ENCODE data around the gene TMC8.
"Not testable (repeated sequence)": the region's sequence is repeated elsewhere in the genome, so short reads cannot be mapped to it uniquely, and the experiment has no call there.

The TMC8 gene

GRCh38 chr17:78135858-78136500 is 5.4 kb downstream of the TMC8 start:
- Mint-ChIP-seq H3K4me3 (peak overlapping the region in 1 of 2 donors; percentile 31), H3K27ac (peak overlapping the region in 1 of 2 donors; percentile 77), H3K27me3 (no peaks in the 10 kb centered on the region), H3K4me1 (peaks cover 85% of the 10 kb centered on the region), H3K9me3 (no peaks in the 10 kb centered on the region)
- ATAC-seq: no peak
- no peak for DNase-seq

GRCh38 chr17:78137392-78138203 is 7.0 kb downstream of the TMC8 start:
- Mint-ChIP-seq H3K9me3 (no peaks in the 10 kb centered on the region), H3K27ac (peak overlapping the region in 1 of 2 donors; percentile 94), H3K4me3 (peak overlapping the region in 1 of 2 donors; percentile 54), H3K4me1 (peaks cover 97% of the 10 kb centered on the region), H3K27me3 (no peaks in the 10 kb centered on the region)
- DNase-seq (peak in 1 of 2 donors; percentile 46), ATAC-seq (peak; percentile 14)

DNA sequence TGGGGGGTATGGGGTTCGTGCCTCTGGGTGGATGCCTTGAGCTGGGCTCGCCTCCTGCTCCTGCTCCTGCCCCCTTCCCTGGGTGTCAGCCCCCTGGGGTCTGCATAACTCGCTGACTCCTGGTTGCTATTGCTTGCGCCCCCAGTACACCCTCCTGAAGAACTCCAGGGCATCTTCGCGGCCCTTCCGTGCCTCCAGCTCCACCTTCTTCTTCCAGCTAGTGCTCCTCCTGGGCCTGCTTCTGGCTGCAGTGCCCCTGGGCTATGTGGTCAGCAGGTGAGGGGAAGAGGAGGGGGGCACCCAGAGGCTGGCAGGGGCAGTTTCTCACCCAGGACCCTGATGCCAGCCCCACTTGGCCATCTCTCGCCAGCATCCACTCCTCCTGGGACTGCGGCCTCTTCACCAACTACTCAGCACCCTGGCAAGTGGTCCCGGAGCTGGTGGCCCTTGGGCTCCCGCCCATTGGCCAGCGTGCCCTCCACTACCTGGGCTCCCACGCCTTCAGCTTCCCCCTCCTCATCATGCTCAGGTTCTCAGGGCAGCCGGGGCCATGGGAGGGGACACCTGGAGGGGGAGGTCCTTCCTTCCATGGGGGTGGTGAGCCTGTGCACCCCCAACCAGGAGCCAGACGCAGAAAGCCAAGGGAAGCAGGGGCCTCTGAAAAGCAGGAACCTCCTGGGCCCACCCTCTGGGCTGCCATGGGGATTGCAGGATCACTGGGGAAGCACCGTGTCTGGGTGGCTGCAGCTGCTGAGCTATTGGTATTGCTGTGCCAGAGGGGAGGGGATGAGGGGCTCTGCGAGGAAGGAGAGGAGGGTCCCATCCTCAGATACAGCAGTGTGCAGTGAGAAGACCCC is 7.9 kb downstream of the TMC8 start:
- peaks cover 97% of the 10 kb centered on the region for H3K4me1 Mint-ChIP-seq
- peak in 1 of 2 donors; percentile 24 for DNase-seq
- no peaks in the 10 kb centered on the region for H3K9me3 Mint-ChIP-seq
- peak overlapping the region; percentile 31 to 54 for H3K4me3 Mint-ChIP-seq
- ATAC-seq: no peak
- H3K27ac Mint-ChIP-seq: peak overlapping the region in 1 of 2 donors; percentile 94
- no peaks in the 10 kb centered on the region for H3K27me3 Mint-ChIP-seq

- not testable (repeated sequence) for ATAC-seq, H3K27me3 Mint-ChIP-seq, H3K9me3 Mint-ChIP-seq, DNase-seq
- Mint-ChIP-seq H3K4me3 (peak overlapping the region in 1 of 2 donors; percentile 38), H3K27ac (peak overlapping the region in 1 of 2 donors; percentile 74), H3K4me1 (peaks cover 97% of the 10 kb centered on the region)
These were observed 9.2 kb downstream of the TMC8 start for GRCh38 chr17:78139861-78140168.

DNA sequence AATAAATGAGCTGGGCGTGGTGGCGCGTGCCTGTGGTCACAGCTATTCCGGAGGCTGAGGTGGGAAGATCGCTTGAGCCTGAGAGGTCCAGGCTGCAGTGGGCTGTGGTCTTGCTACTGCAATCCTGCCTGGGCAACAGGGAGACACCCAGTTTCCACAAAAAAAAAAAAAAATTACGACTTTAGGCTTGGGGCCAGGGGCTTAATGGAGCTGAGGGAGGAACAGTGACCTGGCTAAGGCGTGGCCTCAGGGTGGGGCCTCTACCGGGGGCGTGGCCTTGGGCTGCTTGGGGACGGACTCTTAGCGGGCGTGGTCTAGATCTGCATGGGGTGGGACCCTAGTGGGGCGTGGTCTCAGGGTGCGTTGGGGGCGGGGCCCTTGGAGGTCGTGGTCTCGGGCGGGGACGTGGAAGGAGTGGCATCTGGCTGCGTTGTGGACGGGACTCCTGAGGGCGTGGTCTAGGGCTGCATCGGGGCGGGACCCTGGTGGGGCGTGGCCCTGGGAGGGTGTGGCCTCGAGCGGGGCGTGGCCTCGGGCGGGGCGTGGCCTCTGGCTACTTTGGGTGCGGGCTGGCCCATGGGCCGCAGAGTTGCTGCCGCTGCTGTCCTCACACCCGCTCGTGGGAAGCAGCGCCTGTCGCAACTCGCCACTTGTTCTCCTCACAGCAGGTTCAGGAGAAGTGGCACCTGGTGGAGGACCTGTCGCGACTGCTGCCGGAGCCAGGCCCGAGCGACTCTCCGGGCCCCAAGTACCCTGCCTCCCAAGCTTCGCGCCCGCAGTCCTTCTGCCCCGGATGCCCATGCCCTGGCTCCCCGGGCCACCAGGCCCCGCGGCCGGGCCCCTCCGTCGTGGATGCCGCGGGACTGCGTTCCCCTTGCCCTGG is 9.8 kb downstream of the TMC8 start:
- peak; percentile 98 to 100 for DNase-seq
- Mint-ChIP-seq H3K9me3 (no peaks in the 10 kb centered on the region), H3K4me1 (peaks cover 92% of the 10 kb centered on the region), H3K4me3 (peak overlapping the region; percentile 30 to 38), H3K27me3 (no peaks in the 10 kb centered on the region), H3K27ac (peak overlapping the region in 1 of 2 donors; percentile 35)
- ATAC-seq: peak; percentile 89

DNA sequence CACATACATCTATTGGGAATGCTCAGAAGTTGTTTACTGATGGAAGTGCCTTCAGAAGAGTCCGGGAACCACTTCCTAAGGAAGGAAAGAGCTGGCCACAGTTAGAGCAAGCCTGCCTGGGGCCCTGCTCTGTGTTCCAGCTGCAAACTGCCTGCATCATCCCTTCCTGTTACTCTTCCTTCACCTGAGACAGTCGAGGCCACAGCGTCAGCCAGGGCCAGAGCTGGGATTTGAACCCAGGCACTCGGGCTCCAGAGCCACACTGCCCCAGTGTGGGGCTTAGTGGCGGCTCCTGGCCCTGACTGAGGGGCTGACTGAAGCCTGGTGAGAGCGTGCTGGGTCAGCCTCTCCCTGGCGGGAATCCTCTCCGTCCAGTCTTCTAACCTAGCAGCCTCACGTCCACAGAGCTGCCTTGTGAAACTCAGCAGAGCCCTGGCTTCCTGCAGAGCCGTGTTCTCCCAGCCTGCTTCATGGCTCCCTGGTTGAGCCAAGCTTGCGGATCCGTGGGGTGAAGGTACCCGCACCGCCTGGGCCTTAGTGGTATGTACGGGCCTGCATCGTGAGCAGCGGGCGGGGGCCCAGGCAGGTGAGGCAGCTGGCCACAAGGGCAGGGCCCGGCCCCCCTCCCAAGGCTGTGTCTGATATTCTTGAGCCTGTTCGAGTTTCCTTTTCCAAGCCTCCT is 11.0 kb downstream of the TMC8 start:
- DNase-seq: no peak
- H3K4me1 Mint-ChIP-seq: peaks cover 81% of the 10 kb centered on the region
- H3K27ac Mint-ChIP-seq: peak overlapping the region in 1 of 2 donors; percentile 78
- no peak for ATAC-seq
- no peaks in the 10 kb centered on the region for H3K9me3 Mint-ChIP-seq
- no peak overlapping the region for H3K4me3 Mint-ChIP-seq
- no peaks in the 10 kb centered on the region for H3K27me3 Mint-ChIP-seq

DNA sequence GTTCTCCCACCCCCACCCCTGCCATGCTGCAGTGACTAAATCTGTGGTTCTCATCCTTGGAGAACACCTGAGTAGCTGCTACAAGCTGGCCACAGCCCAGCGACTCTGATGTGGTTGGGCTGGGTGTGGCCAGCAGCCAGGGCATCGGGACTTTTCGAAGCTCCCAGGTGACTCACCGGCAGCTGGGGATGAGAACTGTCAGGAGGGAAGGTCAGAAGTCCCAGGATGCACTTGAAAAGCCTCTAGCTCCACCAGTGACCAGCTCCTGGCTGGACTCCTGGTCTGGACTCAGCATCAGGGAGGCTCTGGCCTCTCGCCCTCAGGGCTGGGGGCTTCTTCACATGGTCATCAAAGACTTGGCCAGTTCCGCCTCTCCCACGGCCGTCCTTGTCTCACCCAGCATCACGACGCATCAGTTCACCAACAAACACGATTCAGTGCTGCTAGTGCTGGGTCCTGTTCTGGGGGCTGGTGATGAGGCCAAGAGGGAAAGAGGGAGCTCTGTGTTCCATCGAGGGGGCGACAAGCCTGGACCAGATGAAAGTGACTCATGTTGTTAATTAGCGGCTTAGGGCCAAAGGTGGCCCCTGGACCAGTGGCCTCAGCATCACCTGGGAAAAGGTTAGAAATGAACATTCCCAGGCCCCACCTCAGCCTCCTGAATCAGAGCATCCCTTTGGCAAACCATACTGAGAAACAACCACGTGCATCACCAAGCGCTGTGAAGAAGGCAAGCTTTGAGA is 11.7 kb downstream of the TMC8 start:
- Mint-ChIP-seq H3K9me3 (no peaks in the 10 kb centered on the region), H3K4me3 (no peak overlapping the region), H3K4me1 (peaks cover 81% of the 10 kb centered on the region), H3K27ac (peak overlapping the region in 1 of 2 donors; percentile 78), H3K27me3 (no peaks in the 10 kb centered on the region)
- no peak for DNase-seq
- no peak for ATAC-seq

DNA sequence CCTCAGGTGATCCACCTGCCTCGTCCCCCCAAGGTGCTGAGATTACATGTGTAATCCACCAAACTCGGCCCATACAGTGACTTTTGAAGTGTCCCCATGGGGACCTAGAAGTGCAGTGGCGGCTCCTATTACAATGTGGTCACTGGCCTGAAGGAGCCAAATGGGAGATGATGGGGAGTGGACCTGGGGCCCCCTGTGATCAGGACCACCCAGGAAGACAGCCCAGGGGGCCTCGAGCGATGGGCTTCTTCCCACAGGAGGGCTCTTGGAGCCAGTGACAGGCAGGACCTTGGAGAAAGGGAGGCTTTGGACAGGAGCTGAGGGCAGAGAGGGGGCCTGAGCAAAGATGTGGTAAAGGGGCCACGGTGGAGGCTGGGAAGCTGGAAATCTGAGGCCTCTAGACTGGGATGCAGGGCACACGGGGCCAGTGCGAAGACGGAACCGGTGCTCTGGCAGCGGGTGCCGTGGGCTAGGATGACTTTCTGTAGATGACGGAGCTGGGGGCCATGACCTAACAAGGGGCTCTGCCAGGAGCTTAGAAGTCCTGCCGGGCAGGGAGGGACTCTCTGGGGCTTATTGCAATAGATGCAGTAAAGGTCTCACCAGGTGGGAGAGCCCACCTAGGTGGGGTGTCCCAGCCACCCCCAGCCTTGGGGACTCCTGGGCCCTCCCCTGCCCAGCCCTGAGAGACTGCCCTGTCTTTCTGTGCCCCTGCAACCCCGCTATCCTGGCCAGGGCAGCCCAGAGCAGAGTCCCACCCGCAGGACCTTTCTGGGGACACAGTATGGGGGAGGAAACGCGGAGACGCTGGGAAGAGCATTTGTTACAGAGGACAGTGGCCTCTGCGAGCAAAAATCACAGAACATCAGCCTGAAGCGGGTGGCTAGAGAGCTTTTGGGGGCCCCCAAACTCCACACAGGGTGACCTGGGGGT is 12.9 kb downstream of the TMC8 start:
- H3K4me3 Mint-ChIP-seq: no peak overlapping the region
- H3K27me3 Mint-ChIP-seq: no peaks in the 10 kb centered on the region
- no peaks in the 10 kb centered on the region for H3K9me3 Mint-ChIP-seq
- no peak for DNase-seq
- H3K27ac Mint-ChIP-seq: peak overlapping the region; percentile 62 to 97
- peaks cover 81% of the 10 kb centered on the region for H3K4me1 Mint-ChIP-seq
- ATAC-seq: no peak

DNA sequence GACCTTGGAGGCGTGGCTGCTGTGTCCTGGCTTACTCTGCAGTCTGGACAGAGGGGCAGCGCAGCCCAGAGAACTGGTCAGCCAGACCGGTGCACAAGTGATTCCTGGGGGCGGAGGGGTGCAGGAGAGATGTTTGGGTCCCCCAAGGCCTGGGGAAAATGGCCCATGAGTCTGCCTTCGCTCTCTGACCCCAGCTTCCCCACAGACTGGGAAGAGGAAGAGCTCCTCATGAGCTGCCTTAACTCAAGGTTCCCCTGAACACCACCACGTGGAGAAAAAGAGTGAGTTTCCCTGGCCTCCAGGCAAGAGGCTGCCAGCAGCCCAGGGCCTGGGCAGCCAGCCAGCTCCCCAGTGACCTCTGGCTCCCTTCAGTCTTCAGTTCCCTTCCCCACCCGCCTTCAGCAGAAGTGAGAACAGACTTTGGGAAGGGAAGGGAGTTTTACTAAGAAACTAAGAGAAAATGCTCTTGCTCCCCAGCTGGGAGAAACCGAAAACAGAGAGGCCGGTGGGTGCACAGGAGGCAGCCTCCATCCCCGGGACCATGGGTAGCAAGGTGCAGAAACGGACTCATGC is 13.7 kb downstream of the TMC8 start:
- H3K4me1 Mint-ChIP-seq: peaks cover 78% of the 10 kb centered on the region

GRCh38 chr17:78144736-78145641 is 14.4 kb downstream of the TMC8 start:
- H3K9me3 Mint-ChIP-seq: no peaks in the 10 kb centered on the region
- ATAC-seq: no peak
- no peak for DNase-seq
- H3K4me3 Mint-ChIP-seq: no peak overlapping the region
- no peaks in the 10 kb centered on the region for H3K27me3 Mint-ChIP-seq
- H3K4me1 Mint-ChIP-seq: peaks cover 70% of the 10 kb centered on the region
- peak overlapping the region in 1 of 2 donors; percentile 71 for H3K27ac Mint-ChIP-seq

More for the DNA sequence above, 13.7 kb downstream of the TMC8 start:
- H3K27me3 Mint-ChIP-seq: no peaks in the 10 kb centered on the region
- no peaks in the 10 kb centered on the region for H3K9me3 Mint-ChIP-seq
- H3K4me3 Mint-ChIP-seq: no peak overlapping the region
- peak overlapping the region in 1 of 2 donors; percentile 71 for H3K27ac Mint-ChIP-seq
- no peak for ATAC-seq
- DNase-seq: no peak

GRCh38 chr17:78146471-78146869 is 15.9 kb downstream of the TMC8 start:
- Mint-ChIP-seq H3K27me3 (no peaks in the 10 kb centered on the region), H3K27ac (peak overlapping the region; percentile 16 to 78), H3K4me1 (peaks cover 58% of the 10 kb centered on the region), H3K9me3 (no peaks in the 10 kb centered on the region), H3K4me3 (no peak overlapping the region)
- no peak for DNase-seq
- no peak for ATAC-seq

DNA sequence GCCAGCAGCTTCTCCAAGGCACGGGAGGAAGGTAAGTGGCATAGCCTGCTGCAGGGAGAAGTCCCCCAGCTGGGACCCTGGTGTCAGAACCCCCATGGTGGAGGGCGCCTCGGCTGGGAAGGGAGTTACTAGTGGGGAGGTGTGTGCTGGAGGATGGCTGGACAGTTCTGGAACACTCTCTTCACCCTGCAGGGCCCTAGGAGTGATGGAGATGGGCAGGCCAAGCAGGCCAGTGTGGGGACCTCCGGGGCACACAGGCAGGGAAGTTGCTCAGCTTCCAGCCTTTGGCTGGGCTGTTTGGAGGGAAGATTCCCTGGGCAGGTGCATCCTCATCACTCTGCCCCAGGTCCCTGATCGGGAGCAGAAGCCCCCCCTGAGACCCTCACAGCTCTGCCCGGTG is 16.3 kb downstream of the TMC8 start:
- no peak for ATAC-seq
- Mint-ChIP-seq H3K27ac (peak overlapping the region in 1 of 2 donors; percentile 34), H3K9me3 (no peaks in the 10 kb centered on the region), H3K4me3 (peak overlapping the region in 1 of 2 donors; percentile 43), H3K27me3 (no peaks in the 10 kb centered on the region), H3K4me1 (peaks cover 54% of the 10 kb centered on the region)
- DNase-seq: no peak
